HUES6 (cell line): Measurements from ENCODE around the gene OR51E1.

ENCODE experiments used
- H3K27ac ChIP-seq: 2 replicates; pipeline ENCODE4 v1.7.0; 2013; ENCODE audit warnings: low read depth, mild to moderate bottlenecking, low read length, inconsistent platforms
- H3K27me3 ChIP-seq: 2 replicates; pipeline ENCODE4 v1.6.1; 2013; ENCODE audit warnings: low read length; ENCODE audit not compliant: control insufficient read depth, insufficient read depth
- H3K36me3 ChIP-seq: 2 replicates; pipeline ENCODE4 v1.6.1; 2013; ENCODE audit warnings: low read length; ENCODE audit not compliant: control insufficient read depth, insufficient read depth
- H3K4me1 ChIP-seq: 2 replicates; pipeline ENCODE4 v1.6.1; 2013; ENCODE audit warnings: low read length; ENCODE audit not compliant: control insufficient read depth, insufficient read depth
- H3K4me3 ChIP-seq: 2 replicates; pipeline ENCODE4 v1.5.1; 2013; ENCODE audit warnings: low read depth, low read length
- H3K9ac ChIP-seq: one replicate; pipeline ENCODE4 v1.6.1; 2013; ENCODE audit warnings: mild to moderate bottlenecking, low read length
- H3K9me3 ChIP-seq: 2 replicates; pipeline ENCODE4 v1.6.1; 2013; ENCODE audit warnings: low read depth, low read length; ENCODE audit not compliant: control insufficient read depth, insufficient read depth

Gene OR51E1

DNA sequence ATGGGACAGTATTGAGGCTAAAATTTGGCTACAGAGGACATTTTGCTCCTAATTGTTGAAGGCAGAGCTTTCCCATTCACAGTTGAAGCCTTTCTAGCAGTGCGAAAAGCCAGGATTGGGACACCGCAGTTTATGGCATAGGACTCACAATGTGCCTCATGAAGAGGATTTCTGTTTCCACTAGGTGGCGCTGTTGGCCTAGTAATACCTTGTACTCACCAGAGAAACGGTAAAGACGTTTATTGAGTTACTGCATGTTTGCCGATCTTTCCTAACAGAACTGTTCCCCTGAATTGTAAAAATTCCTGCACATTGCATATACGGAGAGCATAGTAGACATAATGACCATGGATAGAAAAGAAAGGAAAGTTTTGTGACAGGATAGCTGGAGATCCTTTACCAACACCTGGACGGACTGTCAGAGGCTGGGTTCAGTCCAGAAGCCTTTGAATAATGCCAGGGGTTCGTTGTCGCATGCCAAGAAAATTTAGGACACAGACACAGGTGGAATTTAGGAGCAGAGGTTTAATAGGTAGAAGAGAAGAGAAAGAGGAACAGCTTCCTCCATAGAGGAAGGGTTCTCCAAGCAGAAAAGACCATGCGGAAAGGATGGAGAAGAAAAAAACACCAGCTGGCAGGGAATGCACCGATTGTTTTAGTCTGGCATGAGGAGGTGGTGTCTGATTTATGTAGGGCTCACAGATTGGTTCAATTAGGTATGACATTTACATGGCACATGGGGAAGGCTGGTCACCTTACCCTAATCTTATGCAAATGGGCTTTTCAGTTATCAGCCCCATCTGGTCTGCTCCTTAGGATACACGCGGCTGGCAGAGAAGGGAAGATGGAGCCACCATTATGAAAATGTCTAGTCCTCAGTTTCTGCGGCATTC is 17.3 kb upstream of the OR51E1 start:
- Histone ChIP-seq H3K27me3 (no peaks in the 10 kb centered on the region), H3K9ac (no peak overlapping the region), H3K36me3 (no peaks in the 10 kb centered on the region), H3K9me3 (no peaks in the 10 kb centered on the region), H3K4me3 (no peak overlapping the region), H3K27ac (no peak overlapping the region), H3K4me1 (peaks cover 12% of the 10 kb centered on the region; the same call in 1 of the 2 replicates)

DNA sequence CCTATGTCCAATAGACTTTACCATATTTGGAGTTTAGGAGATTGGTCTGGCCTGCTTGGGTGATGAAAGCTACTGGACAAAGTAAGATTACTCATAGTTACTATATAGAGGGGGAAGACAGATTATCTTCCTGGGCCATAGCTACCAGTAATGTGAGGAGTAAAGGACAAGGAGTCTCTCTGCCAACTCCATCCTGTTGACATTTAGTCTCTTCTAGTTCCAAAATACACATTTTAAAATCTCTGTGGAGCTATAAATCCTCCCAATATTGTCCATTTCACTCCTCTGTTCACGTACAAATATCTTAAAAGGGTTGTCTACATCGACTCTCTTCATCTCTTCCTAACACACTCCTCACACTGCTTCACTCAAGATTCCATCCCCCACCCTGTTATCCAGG is 7.6 kb upstream of the OR51E1 start:
- Histone ChIP-seq H3K4me3 (no peak overlapping the region), H3K27me3 (peaks cover 29% of the 10 kb centered on the region), H3K9ac (no peak overlapping the region), H3K4me1 (no peaks in the 10 kb centered on the region), H3K9me3 (no peaks in the 10 kb centered on the region), H3K27ac (no peak overlapping the region), H3K36me3 (no peaks in the 10 kb centered on the region)

DNA sequence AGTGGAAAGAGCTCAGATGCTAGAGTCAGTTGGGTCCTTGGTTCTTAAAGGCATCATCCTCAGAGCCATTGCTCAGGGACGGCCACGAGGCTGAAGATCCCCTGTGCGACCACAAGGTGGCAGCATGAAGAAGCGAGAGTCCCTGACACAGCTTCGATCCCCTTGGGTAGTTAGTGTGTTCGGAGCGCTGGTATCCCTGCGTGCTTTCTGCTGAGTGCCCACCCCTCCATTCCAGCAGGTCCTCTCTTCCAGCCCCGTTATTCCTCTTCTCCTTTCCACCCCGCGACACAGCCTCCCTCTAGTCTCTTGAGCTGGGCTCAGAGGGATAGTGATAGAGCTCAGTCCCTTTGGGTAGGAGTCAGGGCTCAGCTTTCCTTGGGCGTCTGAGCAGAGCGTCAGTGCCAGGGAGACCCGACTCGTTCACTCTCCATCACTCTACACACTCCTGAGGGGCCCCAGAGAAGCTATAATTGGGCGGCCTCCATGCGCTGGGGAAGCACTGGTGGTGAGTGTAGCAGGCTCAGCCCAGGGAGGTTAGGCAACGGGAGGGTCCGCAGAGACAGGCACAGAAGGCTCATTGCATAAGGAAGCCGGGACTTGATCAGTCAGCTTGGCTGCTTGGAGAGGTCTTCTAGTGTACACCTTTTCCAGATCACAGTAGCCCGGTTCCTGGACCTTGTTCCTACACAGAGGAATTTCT is 6.7 kb upstream of the OR51E1 start, which contains the start of gene OR51D1:
TSS of gene OR51D1 (plus strand) at position 516 of the 700 bp plus-strand sequence. CDS start 2,314 bp downstream, outside the sequence.
- Histone ChIP-seq H3K27ac (no peak within 1 kb of the TSS), H3K4me3 (peak within 1 kb of the TSS; percentile 52), H3K36me3 (no peaks in the 10 kb centered on the region), H3K27me3 (peaks cover 29% of the 10 kb centered on the region), H3K9ac (no peak within 1 kb of the TSS), H3K9me3 (no peaks in the 10 kb centered on the region), H3K4me1 (no peaks in the 10 kb centered on the region; the same call in 1 of the 2 replicates)

DNA sequence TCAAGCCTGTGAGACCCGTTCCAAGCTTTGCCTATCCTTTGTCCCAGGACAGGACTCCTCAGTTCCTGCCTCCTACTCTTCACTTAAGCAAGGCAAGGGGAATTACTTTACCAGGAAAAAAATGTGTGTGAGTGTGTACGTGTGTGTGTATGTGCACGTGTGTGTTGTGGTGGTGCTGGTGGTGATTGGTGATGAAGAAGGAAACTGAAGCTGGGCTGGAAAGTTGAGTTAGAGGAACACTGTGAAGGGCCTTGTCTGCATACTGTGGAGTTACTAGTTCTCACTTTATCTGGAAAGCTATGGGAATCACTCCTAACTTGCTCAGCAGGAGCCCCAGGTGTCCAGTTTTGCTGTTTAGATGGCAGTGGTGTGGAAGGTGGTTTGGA is 6.1 kb upstream of the OR51E1 start:
- Histone ChIP-seq H3K9me3 (no peaks in the 10 kb centered on the region), H3K4me1 (no peaks in the 10 kb centered on the region; the same call in 1 of the 2 replicates), H3K27ac (no peak overlapping the region), H3K4me3 (no peak overlapping the region), H3K36me3 (no peaks in the 10 kb centered on the region), H3K9ac (no peak overlapping the region), H3K27me3 (peaks cover 29% of the 10 kb centered on the region)

DNA sequence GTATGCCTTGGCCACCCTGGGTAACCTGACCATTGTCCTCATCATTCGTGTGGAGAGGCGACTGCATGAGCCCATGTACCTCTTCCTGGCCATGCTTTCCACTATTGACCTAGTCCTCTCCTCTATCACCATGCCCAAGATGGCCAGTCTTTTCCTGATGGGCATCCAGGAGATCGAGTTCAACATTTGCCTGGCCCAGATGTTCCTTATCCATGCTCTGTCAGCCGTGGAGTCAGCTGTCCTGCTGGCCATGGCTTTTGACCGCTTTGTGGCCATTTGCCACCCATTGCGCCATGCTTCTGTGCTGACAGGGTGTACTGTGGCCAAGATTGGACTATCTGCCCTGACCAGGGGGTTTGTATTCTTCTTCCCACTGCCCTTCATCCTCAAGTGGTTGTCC is 3.9 kb upstream of the OR51E1 start:
- Histone ChIP-seq H3K36me3 (no peaks in the 10 kb centered on the region), H3K27ac (no peak overlapping the region), H3K27me3 (peaks cover 25% of the 10 kb centered on the region), H3K4me1 (no peaks in the 10 kb centered on the region; the same call in 1 of the 2 replicates), H3K9ac (no peak overlapping the region), H3K4me3 (no peak overlapping the region), H3K9me3 (no peaks in the 10 kb centered on the region)

DNA sequence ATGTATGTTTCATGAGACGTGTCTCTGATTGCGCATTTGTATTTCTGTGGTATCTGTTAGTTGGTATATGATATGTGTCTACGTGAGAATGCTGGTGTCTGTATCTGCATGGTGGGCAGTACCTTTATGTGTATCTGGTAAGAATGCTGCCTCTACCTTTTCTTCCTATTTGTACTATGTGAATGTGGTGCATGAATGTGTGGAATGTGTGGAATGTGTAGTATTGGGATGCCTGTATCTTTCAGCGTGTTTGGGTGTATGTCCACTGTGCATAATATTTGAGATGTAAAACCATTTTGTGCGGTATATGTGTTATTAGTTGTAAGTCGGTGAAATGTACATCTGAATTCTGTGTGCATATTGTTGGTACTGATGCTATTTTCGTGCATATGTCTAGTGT is 2.3 kb upstream of the OR51E1 start:
- no peaks in the 10 kb centered on the region for H3K36me3 ChIP-seq
- no peak overlapping the region for H3K4me3 ChIP-seq
- H3K27ac ChIP-seq, result no peak overlapping the region
- no peak overlapping the region for H3K9ac ChIP-seq
- H3K4me1 ChIP-seq, result no peaks in the 10 kb centered on the region; the same call in 1 of the 2 replicates
- H3K9me3 ChIP-seq, result no peaks in the 10 kb centered on the region
- H3K27me3 ChIP-seq, result peaks cover 18% of the 10 kb centered on the region

GRCh38 chr11:4642043-4642442 is 1.7 kb upstream of the OR51E1 start:
- H3K9ac ChIP-seq, result no peak overlapping the region
- H3K27me3 ChIP-seq, result peaks cover 15% of the 10 kb centered on the region
- H3K4me3 ChIP-seq, result no peak overlapping the region
- H3K9me3 ChIP-seq, result no peaks in the 10 kb centered on the region
- H3K27ac ChIP-seq, result no peak overlapping the region
- no peaks in the 10 kb centered on the region; the same call in 1 of the 2 replicates for H3K4me1 ChIP-seq
- no peaks in the 10 kb centered on the region for H3K36me3 ChIP-seq

- Histone ChIP-seq H3K9ac (no peak overlapping the region), H3K4me1 (no peaks in the 10 kb centered on the region; the same call in 1 of the 2 replicates), H3K4me3 (no peak overlapping the region), H3K36me3 (no peaks in the 10 kb centered on the region), H3K9me3 (no peaks in the 10 kb centered on the region), H3K27me3 (peaks cover 5% of the 10 kb centered on the region), H3K27ac (no peak overlapping the region)
These were observed 706 bp upstream of the OR51E1 start for GRCh38 chr11:4643076-4643475.

GRCh38 chr11:4644233-4644632 is 451 bp downstream of the OR51E1 start:
- H3K36me3 ChIP-seq, result no peaks in the 10 kb centered on the region
- H3K9me3 ChIP-seq, result no peaks in the 10 kb centered on the region
- no peak overlapping the region for H3K9ac ChIP-seq
- no peaks in the 10 kb centered on the region for H3K27me3 ChIP-seq
- H3K4me1 ChIP-seq, result no peaks in the 10 kb centered on the region; the same call in 1 of the 2 replicates
- no peak overlapping the region for H3K4me3 ChIP-seq
- no peak overlapping the region for H3K27ac ChIP-seq

DNA sequence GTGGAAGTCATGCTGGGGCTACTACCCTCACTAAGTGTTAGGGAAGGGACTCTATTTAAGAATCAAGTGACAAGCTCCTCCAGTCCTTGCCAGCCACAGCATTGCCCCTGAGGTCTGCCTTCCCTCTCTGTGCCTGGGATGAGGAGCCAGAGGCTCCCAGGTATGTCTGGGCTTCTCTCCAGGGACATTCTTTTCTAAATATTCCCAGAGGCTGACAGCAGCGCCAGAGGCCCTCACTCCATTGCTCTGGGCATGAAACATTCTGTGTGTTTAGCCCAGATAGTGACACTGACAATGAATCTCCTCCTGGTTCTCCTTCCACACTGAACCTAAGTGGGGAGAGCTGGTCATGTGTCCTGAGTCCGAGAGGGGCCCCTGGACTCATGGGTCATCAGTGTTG is 2.2 kb downstream of the OR51E1 start:
- no peaks in the 10 kb centered on the region for H3K9me3 ChIP-seq
- no peaks in the 10 kb centered on the region for H3K27me3 ChIP-seq

GRCh38 chr11:4647766-4648165 is 4.0 kb downstream of the OR51E1 start:
- no peaks in the 10 kb centered on the region; the same call in 1 of the 2 replicates for H3K27me3 ChIP-seq
- H3K9me3 ChIP-seq, result no peaks in the 10 kb centered on the region
- no peaks in the 10 kb centered on the region for H3K36me3 ChIP-seq
- H3K4me3 ChIP-seq, result no peak overlapping the region
- H3K4me1 ChIP-seq, result no peaks in the 10 kb centered on the region
- no peak overlapping the region for H3K9ac ChIP-seq
- H3K27ac ChIP-seq, result no peak overlapping the region

More for the DNA sequence above, 2.2 kb downstream of the OR51E1 start:
- H3K4me1 ChIP-seq, result no peaks in the 10 kb centered on the region; the same call in 1 of the 2 replicates
- H3K27ac ChIP-seq, result no peak overlapping the region
- H3K9ac ChIP-seq, result no peak overlapping the region
- H3K36me3 ChIP-seq, result no peaks in the 10 kb centered on the region
- H3K4me3 ChIP-seq, result no peak overlapping the region
